PC-9 (cell line): Measurements from ENCODE around the gene GLRX2. TPM values are rescaled to one million over a fixed set of nuclear protein-coding genes. Genes with fewer than 3 reads are reported as not detected.

ENCODE experiments used
- BruUV-seq: library from RNA; stranded (reverse); fragments of 400-500 nt; replicated peaks from 2 replicates; lab custom pipeline; 2021; lab: Mats Ljungman, UMichigan
- CTCF ChIA-PET: fragments of 300-600 bp; sonication (Branson Sonifier 250); formaldehyde crosslinking; loops from one replicate; lab custom pipeline; 2022; ENCODE audit warnings: antibody characterized with exemption; lab: Charles Lee
- POLR2A ChIA-PET: fragments of 300-600 bp; sonication (Branson Sonifier 250); formaldehyde crosslinking; loops from one replicate; lab custom pipeline; 2022; ENCODE audit warnings: antibody characterized with exemption; ENCODE audit not compliant: unreplicated experiment; lab: Charles Lee
- DNase-seq, 2 experiments: peaks; one replicate each; pipeline versions ENCODE4 v3.0.0 to v3.0.0-alpha.2; 2015 to 2022; ENCODE audit warnings: mixed read lengths in 1 of 2
- H2AFZ ChIP-seq: fragments of 200-600 bp; sonication (generic); 2 replicates; pipeline ENCODE4 v1.8.1; 2017; ENCODE audit warnings: antibody characterized with exemption
- H3F3A ChIP-seq: fragments of 200-600 bp; sonication (generic); 2 replicates; pipeline ENCODE4 v1.8.1; 2017; ENCODE audit warnings: antibody characterized with exemption, mild to moderate bottlenecking, low read depth; ENCODE audit not compliant: insufficient read depth
- H3K27ac ChIP-seq: fragments of 200-600 bp; sonication (generic); 2 replicates; pipeline ENCODE4 v1.6.1; 2016; ENCODE audit warnings: mixed run types
- H3K27me3 ChIP-seq: fragments of 200-600 bp; sonication (generic); 2 replicates; pipeline ENCODE4 v1.6.1; 2016; ENCODE audit warnings: low read depth, mixed run types; ENCODE audit not compliant: insufficient read depth
- H3K36me3 ChIP-seq: fragments of 200-600 bp; sonication (generic); 2 replicates; pipeline ENCODE4 v1.6.1; 2016; ENCODE audit warnings: low read depth, mixed run types
- H3K4me1 ChIP-seq: fragments of 200-600 bp; sonication (generic); replicated peaks from 2 replicates; pipeline ENCODE4 v1.6.1; 2016; ENCODE audit warnings: mixed run types; ENCODE audit not compliant: insufficient read depth
- H3K4me2 ChIP-seq: fragments of 200-600 bp; sonication (generic); 2 replicates; pipeline ENCODE4 v1.6.1; 2017; ENCODE audit warnings: mixed run types
- H3K4me3 ChIP-seq: fragments of 200-600 bp; sonication (generic); 2 replicates; pipeline ENCODE4 v1.6.1; 2016; ENCODE audit warnings: mixed run types
- H3K79me2 ChIP-seq: fragments of 200-600 bp; sonication (generic); 2 replicates; pipeline ENCODE4 v1.6.1; 2017; ENCODE audit warnings: low read depth, mixed run types
- H3K9me2 ChIP-seq: fragments of 200-600 bp; sonication (generic); 2 replicates; pipeline ENCODE4 v1.8.1; 2017; ENCODE audit warnings: mild to moderate bottlenecking; ENCODE audit not compliant: insufficient read depth
- H3K9me3 ChIP-seq: fragments of 200-600 bp; sonication (generic); 2 replicates; pipeline ENCODE4 v1.8.1; 2016; ENCODE audit warnings: low read depth; ENCODE audit not compliant: insufficient read depth
- H4K20me1 ChIP-seq: fragments of 200-600 bp; sonication (generic); 2 replicates; pipeline ENCODE4 v1.8.1; 2017; ENCODE audit not compliant: insufficient read depth
- CTCF ChIP-seq: fragments of 200-600 bp; sonication (generic); conservative IDR thresholded peaks from 2 replicates; pipeline ENCODE4 v1.6.1; 2017; ENCODE audit warnings: mixed run types, antibody characterized with exemption, mild to moderate bottlenecking, moderate library complexity
- EZH2 ChIP-seq: fragments of 200-600 bp; sonication (generic); IDR thresholded peaks from 2 replicates; pipeline ENCODE4 v1.8.0; 2017; ENCODE audit warnings: antibody characterized with exemption, low read depth
- intact Hi-C: fragments of 100-400 bp; cut with micrococcal nuclease; formaldehyde crosslinking; loops from one replicate; pipeline ENCODE4 v1.10.0; 2022; ENCODE audit not compliant: unreplicated experiment
- total RNA-seq: library from RNA; stranded (reverse); gene quantifications from 2 replicates; pipeline ENCODE4 v1.2.3, GENCODE V29; 2021

The GLRX2 gene
- total RNA-seq, 1 experiment from 2014 or later = 16.7 TPM

GRCh38 chr1:193070942-193071341, 34.3 kb downstream of the GLRX2 start:
- Histone ChIP-seq H3K79me2 (peaks cover 29% of the 10 kb centered on the region; the same call in 1 of the 2 replicates), H3K9me3 (no peaks in the 10 kb centered on the region), H3K27me3 (no peaks in the 10 kb centered on the region), H3F3A (no peaks in the 10 kb centered on the region), H3K4me3 (no peak overlapping the region), H2AFZ (no peak overlapping the region), H3K4me2 (no peak overlapping the region), H3K4me1 (no peaks in the 10 kb centered on the region), H3K36me3 (peaks cover 13% of the 10 kb centered on the region; the same call in 1 of the 2 replicates), H3K27ac (no peak overlapping the region), H4K20me1 (no peaks in the 10 kb centered on the region), H3K9me2 (no peaks in the 10 kb centered on the region)
- ChIA-PET CTCF (no interaction called here), POLR2A (no interaction called here)
- DNase-seq = no peak
- no TSS peak for BruUV-seq
- intact Hi-C loops = no loop called here
- TF ChIP-seq CTCF (no peak), EZH2 (no peak)

- Histone ChIP-seq H3K9me2 (no peaks in the 10 kb centered on the region), H2AFZ (no peak overlapping the region), H3K4me3 (no peak overlapping the region), H3K36me3 (peaks cover 13% of the 10 kb centered on the region; the same call in 1 of the 2 replicates), H3K27me3 (no peaks in the 10 kb centered on the region), H3K4me2 (no peak overlapping the region), H3F3A (no peaks in the 10 kb centered on the region), H3K9me3 (no peaks in the 10 kb centered on the region), H4K20me1 (no peaks in the 10 kb centered on the region), H3K4me1 (no peaks in the 10 kb centered on the region), H3K27ac (no peak overlapping the region), H3K79me2 (peaks cover 33% of the 10 kb centered on the region)
- TF ChIP-seq CTCF (no peak), EZH2 (no peak)
- intact Hi-C loops = no loop called here
- BruUV-seq = no TSS peak
- DNase-seq = no peak
- ChIA-PET CTCF (no interaction called here), POLR2A (no interaction called here)
Observed at GRCh38 chr1:193070386-193070753, 34.8 kb downstream of the GLRX2 start.

DNA sequence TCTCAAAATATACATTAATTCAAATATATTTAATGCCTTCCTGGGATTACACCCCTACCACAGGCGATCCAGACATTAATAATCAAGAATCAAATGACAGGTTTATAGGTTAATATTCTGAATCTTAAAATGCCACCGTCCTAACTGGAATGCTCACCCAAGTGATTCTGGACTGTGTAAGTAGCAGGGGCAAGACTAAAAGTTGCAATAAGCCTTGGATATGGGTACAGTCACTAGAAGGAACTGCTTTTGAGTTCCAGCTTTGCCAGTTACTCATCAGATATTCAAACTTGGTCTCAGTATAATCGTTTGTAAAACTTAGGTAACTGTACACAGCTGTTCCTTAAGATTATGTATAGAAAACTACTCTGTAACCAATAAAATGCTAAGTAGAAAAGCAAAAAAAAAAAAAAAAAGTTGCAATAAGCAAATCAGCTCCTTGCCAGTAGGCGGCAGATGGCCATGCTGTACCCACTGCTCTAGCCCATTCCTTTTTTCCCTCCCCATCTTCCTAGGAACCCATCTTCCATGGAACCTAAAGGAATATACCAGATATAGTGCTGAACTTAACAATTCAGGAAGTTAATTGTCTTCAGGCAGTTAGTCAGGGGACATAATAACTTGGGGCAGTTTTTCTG, 35.3 kb downstream of the GLRX2 start:
- CTCF ChIA-PET = no interaction called here
- DNase-seq = no peak
- peaks cover 13% of the 10 kb centered on the region; the same call in 1 of the 2 replicates for H3K36me3 ChIP-seq
- H3K27me3 ChIP-seq = no peaks in the 10 kb centered on the region
- no peaks in the 10 kb centered on the region for H4K20me1 ChIP-seq
- POLR2A ChIA-PET = no interaction called here
- no peaks in the 10 kb centered on the region for H3K4me1 ChIP-seq
- no TSS peak for BruUV-seq
- H3K4me2 ChIP-seq = no peak overlapping the region
- no peak overlapping the region for H2AFZ ChIP-seq
- H3K9me3 ChIP-seq = no peaks in the 10 kb centered on the region
- H3K4me3 ChIP-seq = no peak overlapping the region
- H3K9me2 ChIP-seq = no peaks in the 10 kb centered on the region
- TF ChIP-seq EZH2 = no peak
- TF ChIP-seq CTCF = peak; percentile 42; the same call in 1 of the 2 replicates
- no peaks in the 10 kb centered on the region for H3F3A ChIP-seq
- H3K79me2 ChIP-seq = peaks cover 38% of the 10 kb centered on the region
- no peak overlapping the region for H3K27ac ChIP-seq
- intact Hi-C loops = no loop called here
